Measurements from ENCODE around the gene HADHA.
A peak's percentile ranks its signal among the peaks of the same experiment; 100 is the strongest.
"Not testable (repeated sequence)": the region's sequence is repeated elsewhere in the genome, so short reads cannot be mapped to it uniquely, and the experiment has no call there.

HADHA gene

GRCh38 chr2:26244309-26245230 lies at the start of gene HADHA, which contains the start of gene HADHB:
HADHA (minus strand) TSS chr2:26244632; CDS start chr2:26244596, 36 bp downstream.
HADHB (plus strand) TSS chr2:26244939; CDS start chr2:26254255, 9,316 bp downstream.
- peak; percentile 94 for DNase-seq
- Mint-ChIP-seq H3K36me3 (ENCODE audit: low read depth) (peaks cover 45% of the 10 kb centered on the region), H3K27ac (peak within 1 kb of the TSS; percentile 100), H3K4me3 (peak within 1 kb of the TSS; percentile 95), H3K4me1 (ENCODE audit: low read depth) (peaks cover 57% of the 10 kb centered on the region), H3K27me3 (no peaks in the 10 kb centered on the region), H3K9me3 (no peaks in the 10 kb centered on the region)

DNA sequence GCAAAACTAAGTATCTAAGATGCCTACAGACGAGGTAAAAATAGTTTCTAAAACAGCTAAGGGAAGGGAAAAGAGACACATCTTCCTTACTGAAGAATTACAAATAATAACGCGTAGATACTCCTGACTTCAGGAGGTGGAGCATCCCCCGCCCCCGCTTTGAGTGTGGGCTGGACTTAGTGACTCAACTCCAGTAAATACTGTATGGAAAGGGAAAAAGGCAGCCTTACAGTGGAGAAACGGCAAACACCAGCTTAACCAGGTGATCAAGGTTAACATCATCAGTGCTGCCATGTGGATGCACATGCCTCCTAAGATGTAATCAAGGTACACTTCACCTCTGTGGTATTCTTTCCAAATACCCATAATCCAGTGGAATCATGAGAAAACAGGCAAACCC lies 48.2 kb upstream of the HADHA start:
- Mint-ChIP-seq H3K27ac (no peak overlapping the region), H3K4me1 (ENCODE audit: low read depth) (peaks cover 7% of the 10 kb centered on the region), H3K9me3 (no peaks in the 10 kb centered on the region), H3K36me3 (ENCODE audit: low read depth) (peaks cover 18% of the 10 kb centered on the region), H3K4me3 (no peak overlapping the region), H3K27me3 (no peaks in the 10 kb centered on the region)
- no peak for DNase-seq

- no peak overlapping the region for H3K4me3 Mint-ChIP-seq
- H3K27ac Mint-ChIP-seq, result no peak overlapping the region
Measured at GRCh38 chr2:26290001-26290400, 45.6 kb upstream of the HADHA start.

DNA sequence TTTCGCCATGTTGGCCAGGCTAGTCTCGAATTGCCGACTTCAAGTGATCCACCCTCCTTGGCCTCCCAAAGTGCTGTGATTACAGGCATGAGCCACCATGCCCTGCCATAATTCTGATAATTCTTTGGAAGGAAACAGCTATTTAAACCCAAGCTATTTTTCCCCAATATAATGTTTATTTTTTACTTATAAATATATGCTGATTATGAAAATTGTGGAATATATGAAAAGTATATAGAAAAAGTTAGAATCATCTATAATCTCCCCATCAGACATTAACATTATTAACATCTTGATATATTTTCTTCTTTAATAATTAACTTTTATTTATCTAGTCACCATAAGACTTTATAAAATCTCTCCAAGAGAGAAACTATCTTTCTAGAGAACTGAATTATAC lies 41.5 kb upstream of the HADHA start:
- no peak overlapping the region for H3K27ac Mint-ChIP-seq
- H3K9me3 Mint-ChIP-seq, result no peaks in the 10 kb centered on the region
- no peak for DNase-seq
- no peaks in the 10 kb centered on the region for H3K4me1 Mint-ChIP-seq (ENCODE audit: low read depth)
- H3K27me3 Mint-ChIP-seq, result no peaks in the 10 kb centered on the region
- no peak overlapping the region for H3K4me3 Mint-ChIP-seq
- peaks cover 71% of the 10 kb centered on the region for H3K36me3 Mint-ChIP-seq (ENCODE audit: low read depth)

More at GRCh38 chr2:26290001-26290400, 45.6 kb upstream of the HADHA start:
- Mint-ChIP-seq H3K4me1 (ENCODE audit: low read depth) (peaks cover 7% of the 10 kb centered on the region), H3K9me3 (no peaks in the 10 kb centered on the region), H3K27me3 (no peaks in the 10 kb centered on the region), H3K36me3 (ENCODE audit: low read depth) (peaks cover 37% of the 10 kb centered on the region)
- no peak for DNase-seq

DNA sequence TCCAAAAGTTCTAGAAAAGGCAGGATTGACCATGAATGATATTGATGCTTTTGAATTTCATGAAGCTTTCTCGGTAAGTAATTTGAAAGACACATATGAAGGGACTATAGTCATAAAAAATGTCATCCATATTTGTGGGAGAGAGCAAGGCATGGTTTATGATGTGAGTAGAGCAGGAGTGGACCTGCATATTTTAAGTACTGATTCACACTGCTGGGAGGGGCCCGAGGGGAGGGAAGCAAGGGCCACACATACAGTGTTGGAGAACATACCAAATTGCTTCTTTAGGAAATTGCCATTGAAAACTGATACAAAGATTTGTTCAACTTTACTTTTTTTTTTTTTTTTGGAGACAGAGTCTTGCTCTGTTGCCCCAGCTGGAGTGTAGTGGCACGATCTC lies 39.7 kb upstream of the HADHA start:
- Mint-ChIP-seq H3K9me3 (no peaks in the 10 kb centered on the region), H3K27ac (no peak overlapping the region), H3K4me1 (ENCODE audit: low read depth) (no peaks in the 10 kb centered on the region), H3K4me3 (no peak overlapping the region), H3K27me3 (no peaks in the 10 kb centered on the region), H3K36me3 (ENCODE audit: low read depth) (peaks cover 78% of the 10 kb centered on the region)
- DNase-seq, result no peak

DNA sequence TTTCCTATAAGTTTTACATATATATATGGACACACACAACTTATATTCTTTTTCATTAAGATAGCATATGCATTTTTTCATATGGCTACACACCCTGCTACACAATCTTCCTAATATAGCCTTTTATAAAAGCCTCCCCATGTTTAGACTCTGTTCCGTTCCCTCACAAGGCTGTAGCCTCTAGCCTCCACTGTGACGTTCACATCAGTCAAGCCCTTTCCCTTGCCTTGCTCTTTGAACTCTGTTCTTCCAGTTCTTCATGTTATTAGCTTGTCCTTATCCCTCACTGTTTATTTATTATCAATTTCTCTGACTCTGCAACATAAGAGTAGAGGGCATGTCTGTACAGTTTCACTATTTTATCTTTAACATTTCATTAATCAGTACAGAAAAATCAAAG lies 39.2 kb upstream of the HADHA start:
- H3K4me1 Mint-ChIP-seq (ENCODE audit: low read depth), result no peaks in the 10 kb centered on the region
- no peak overlapping the region for H3K27ac Mint-ChIP-seq
- H3K27me3 Mint-ChIP-seq, result no peaks in the 10 kb centered on the region
- H3K9me3 Mint-ChIP-seq, result no peaks in the 10 kb centered on the region
- DNase-seq, result no peak
- no peak overlapping the region for H3K4me3 Mint-ChIP-seq
- H3K36me3 Mint-ChIP-seq (ENCODE audit: low read depth), result peaks cover 83% of the 10 kb centered on the region

- Mint-ChIP-seq H3K27me3 (no peaks in the 10 kb centered on the region), H3K36me3 (ENCODE audit: low read depth) (peaks cover 87% of the 10 kb centered on the region), H3K4me1 (ENCODE audit: low read depth) (no peaks in the 10 kb centered on the region), H3K27ac (peak overlapping the region; percentile 12), H3K4me3 (no peak overlapping the region), H3K9me3 (no peaks in the 10 kb centered on the region)
- DNase-seq, result no peak
Measured at GRCh38 chr2:26281226-26281625, 36.8 kb upstream of the HADHA start.

- Mint-ChIP-seq H3K27me3 (no peaks in the 10 kb centered on the region), H3K36me3 (ENCODE audit: low read depth) (peaks cover 92% of the 10 kb centered on the region)
- DNase-seq, result no peak
Measured at GRCh38 chr2:26279886-26280285, 35.5 kb upstream of the HADHA start.

DNA sequence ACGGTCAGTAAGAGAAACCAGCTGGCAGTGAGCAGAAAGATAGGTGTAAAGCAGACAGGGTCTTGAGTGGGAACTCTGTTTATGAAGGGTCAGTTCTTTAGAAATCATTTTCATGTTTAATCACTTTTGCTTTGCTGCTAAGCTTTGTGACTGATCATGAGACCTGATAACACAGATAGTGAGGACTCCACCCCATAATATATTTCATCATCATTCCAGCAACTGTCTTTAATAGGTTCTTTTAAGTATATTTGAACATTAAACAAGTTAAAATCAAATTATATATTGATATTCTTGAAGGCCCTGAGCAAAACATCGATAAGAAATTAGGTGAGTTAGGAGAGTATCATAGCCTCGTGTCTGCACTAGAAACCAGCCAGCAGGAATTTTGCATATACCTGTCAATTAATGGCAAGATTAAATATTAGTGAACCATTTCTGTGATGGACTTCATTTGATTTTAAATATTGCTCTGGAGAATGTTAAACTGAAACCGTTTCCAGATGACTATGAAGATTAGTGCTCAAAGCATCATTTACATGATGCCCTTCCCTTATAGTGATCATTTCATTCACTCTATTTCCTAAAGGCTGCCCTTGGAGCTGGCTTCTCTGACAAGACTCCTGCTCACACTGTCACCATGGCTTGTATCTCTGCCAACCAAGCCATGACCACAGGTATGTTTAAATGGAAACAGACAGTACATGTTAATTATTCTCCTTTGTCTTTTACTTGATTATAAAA lies 32.2 kb upstream of the HADHA start:
- DNase-seq, result no peak
- Mint-ChIP-seq H3K36me3 (ENCODE audit: low read depth) (peaks cover 86% of the 10 kb centered on the region), H3K4me3 (no peak overlapping the region), H3K4me1 (ENCODE audit: low read depth) (peaks cover 2% of the 10 kb centered on the region), H3K27ac (no peak overlapping the region), H3K9me3 (no peaks in the 10 kb centered on the region), H3K27me3 (no peaks in the 10 kb centered on the region)

More at GRCh38 chr2:26279886-26280285, 35.5 kb upstream of the HADHA start:
- no peaks in the 10 kb centered on the region for H3K4me1 Mint-ChIP-seq (ENCODE audit: low read depth)
- H3K27ac Mint-ChIP-seq, result no peak overlapping the region
- no peaks in the 10 kb centered on the region for H3K9me3 Mint-ChIP-seq
- H3K4me3 Mint-ChIP-seq, result no peak overlapping the region

DNA sequence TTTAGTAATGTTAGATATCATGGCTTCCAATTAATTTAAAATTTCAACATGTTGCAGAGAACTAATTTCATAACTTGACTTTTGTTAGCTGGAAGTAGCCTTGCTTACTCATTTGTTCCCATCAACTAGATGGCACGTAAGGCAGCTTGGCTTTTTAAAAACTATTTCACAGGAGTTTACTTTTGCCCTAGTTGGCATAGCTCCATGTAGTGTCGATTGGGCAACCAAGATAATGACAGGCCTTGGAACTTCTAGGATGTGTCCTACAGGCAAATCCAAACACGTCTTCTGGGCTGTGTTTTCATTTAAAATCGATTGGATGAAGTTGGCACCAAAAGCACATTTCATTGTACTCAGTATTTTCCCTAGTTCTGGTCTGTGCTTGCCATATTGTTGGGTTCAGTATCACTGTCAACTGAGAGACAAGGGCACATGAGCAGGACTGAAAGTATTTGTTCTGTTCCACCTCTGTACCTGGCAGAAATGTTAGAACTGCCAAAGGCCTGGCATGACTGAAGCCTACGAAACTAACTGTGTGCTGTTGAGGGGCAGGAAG lies 29.7 kb upstream of the HADHA start:
- peaks cover 17% of the 10 kb centered on the region for H3K4me1 Mint-ChIP-seq (ENCODE audit: low read depth)
- H3K9me3 Mint-ChIP-seq, result no peaks in the 10 kb centered on the region
- no peak for DNase-seq
- H3K27ac Mint-ChIP-seq, result no peak overlapping the region
- peaks cover 74% of the 10 kb centered on the region for H3K36me3 Mint-ChIP-seq (ENCODE audit: low read depth)
- H3K4me3 Mint-ChIP-seq, result no peak overlapping the region
- no peaks in the 10 kb centered on the region for H3K27me3 Mint-ChIP-seq

- Mint-ChIP-seq H3K4me1 (ENCODE audit: low read depth) (peaks cover 17% of the 10 kb centered on the region), H3K9me3 (no peaks in the 10 kb centered on the region), H3K27ac (no peak overlapping the region), H3K36me3 (ENCODE audit: low read depth) (peaks cover 70% of the 10 kb centered on the region), H3K4me3 (no peak overlapping the region), H3K27me3 (no peaks in the 10 kb centered on the region)
- no peak for DNase-seq
Measured at GRCh38 chr2:26273501-26273900, 29.1 kb upstream of the HADHA start.

DNA sequence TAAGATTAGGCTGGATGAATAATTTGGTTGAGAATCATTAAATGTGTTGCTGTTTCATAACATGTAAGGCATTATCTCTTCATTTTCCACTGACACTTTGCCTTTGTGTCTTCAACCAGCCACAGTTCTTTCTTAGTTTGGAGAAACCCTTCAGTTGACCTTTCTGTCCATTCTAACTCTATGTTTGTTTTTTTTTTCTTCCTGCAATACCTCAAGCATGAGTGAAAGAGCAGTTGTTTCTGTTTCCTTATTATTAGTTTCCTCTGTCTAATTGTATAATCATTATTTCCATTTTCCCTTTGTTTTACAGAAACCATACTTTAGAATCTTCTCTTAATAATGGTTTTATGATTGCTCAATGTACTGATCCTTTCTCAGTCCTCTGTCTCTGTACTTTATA lies 25.9 kb upstream of the HADHA start:
- no peaks in the 10 kb centered on the region for H3K27me3 Mint-ChIP-seq
- H3K27ac Mint-ChIP-seq, result peak overlapping the region; percentile 75
- no peak for DNase-seq
- H3K4me1 Mint-ChIP-seq (ENCODE audit: low read depth), result peaks cover 17% of the 10 kb centered on the region
- peaks cover 59% of the 10 kb centered on the region for H3K36me3 Mint-ChIP-seq (ENCODE audit: low read depth)
- H3K9me3 Mint-ChIP-seq, result no peaks in the 10 kb centered on the region
- no peak overlapping the region for H3K4me3 Mint-ChIP-seq

GRCh38 chr2:26269571-26270158 lies 25.2 kb upstream of the HADHA start:
- no peak for DNase-seq
- Mint-ChIP-seq H3K4me1 (ENCODE audit: low read depth) (peaks cover 17% of the 10 kb centered on the region), H3K27me3 (no peaks in the 10 kb centered on the region), H3K4me3 (no peak overlapping the region), H3K27ac (peak overlapping the region; percentile 75), H3K36me3 (ENCODE audit: low read depth) (peaks cover 55% of the 10 kb centered on the region), H3K9me3 (no peaks in the 10 kb centered on the region)

DNA sequence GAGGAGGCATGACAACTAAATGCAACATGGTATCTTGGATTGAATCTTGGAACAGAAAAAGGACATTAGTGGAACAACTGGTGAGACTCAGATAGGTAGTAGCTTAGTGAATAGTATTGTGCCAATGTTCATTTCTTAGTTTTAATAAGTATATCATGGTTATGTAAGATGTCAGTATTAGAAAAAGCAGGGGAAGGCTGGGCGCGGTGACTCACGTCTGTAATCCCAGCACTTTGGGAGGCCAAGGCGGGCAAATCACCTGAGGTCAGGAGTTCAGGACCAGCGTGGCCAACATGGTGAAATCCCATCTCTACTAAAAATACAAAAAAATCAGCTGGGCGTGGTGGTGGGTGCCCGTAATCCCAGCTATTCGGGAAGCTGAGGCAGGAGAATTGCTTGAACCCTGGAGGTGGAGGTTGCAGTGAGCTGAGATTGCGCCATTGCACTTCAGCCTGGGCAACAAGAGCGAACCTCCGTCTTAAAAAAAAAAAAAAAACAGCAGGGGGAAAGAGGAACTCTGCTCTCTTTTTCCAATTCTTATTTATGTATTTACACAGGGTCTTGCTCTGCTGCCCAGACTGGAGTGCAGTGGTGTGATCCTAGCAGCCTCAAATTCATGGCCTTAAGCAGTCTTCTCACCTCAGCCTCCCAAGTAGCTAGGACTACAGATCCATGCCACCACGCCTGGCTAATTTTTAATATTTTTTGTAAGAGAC lies 24.4 kb upstream of the HADHA start:
- H3K27ac Mint-ChIP-seq, DNase-seq, H3K9me3 Mint-ChIP-seq, H3K27me3 Mint-ChIP-seq, H3K4me3 Mint-ChIP-seq: not testable (repeated sequence)
- H3K4me1 Mint-ChIP-seq (ENCODE audit: low read depth), result peaks cover 16% of the 10 kb centered on the region
- peaks cover 56% of the 10 kb centered on the region for H3K36me3 Mint-ChIP-seq (ENCODE audit: low read depth)
